ENCODE data around the gene CDHR3. TPM values are rescaled to one million over a fixed set of nuclear protein-coding genes. Genes with fewer than 3 reads are reported as not detected.

CDHR3 gene
- total RNA-seq, 1 experiment from 2014 or later = 3.3 TPM

DNA sequence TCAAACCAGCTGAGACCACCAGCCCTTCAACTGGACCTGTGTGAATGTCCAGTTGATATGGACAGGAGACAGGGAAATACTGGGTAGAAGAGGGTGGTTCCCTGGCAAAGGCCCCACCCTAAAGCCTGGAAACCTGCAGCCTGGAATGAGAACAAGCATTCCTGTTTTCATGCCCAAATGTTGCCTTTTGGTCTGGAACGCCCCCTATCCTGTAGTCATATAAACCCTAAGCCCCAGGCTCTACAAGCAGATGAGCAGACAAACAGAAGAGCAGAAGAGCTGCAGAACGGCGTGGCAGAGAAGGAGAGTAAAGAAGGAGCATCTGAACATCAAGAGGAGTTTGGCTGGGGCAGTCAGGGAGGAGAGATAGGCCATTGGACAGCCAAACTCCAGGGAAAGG is 110.6 kb downstream of the CDHR3 start:
- WGBS (ENCODE audit: extremely low coverage, insufficient read length, low lambda C conversion rate) = no CpG with 5 or more reads among the region's 3 CpGs
- Histone ChIP-seq H2BK20ac (ENCODE audit: low read depth, low read length, poor library complexity, severe bottlenecking) (no peak overlapping the region), H3K27ac (ENCODE audit: insufficient read length, low read depth, low read length) (no peak overlapping the region), H3K18ac (ENCODE audit: insufficient read length, low read depth, low read length) (no peak overlapping the region), H3K14ac (ENCODE audit: insufficient read depth, low read length) (no peak overlapping the region), H3K9me3 (ENCODE audit: control insufficient read depth, low read depth, low read length) (no peaks in the 10 kb centered on the region), H4K5ac (ENCODE audit: insufficient read length, low read depth, low read length) (no peak overlapping the region), H4K20me1 (ENCODE audit: control insufficient read depth, insufficient read depth, insufficient read length) (no peaks in the 10 kb centered on the region), H3K9ac (ENCODE audit: extremely low read depth, insufficient read length, low read length) (no peak overlapping the region), H3T11ph (ENCODE audit: low read length) (no peak overlapping the region), H2BK5ac (ENCODE audit: insufficient read length, low read length) (no peak overlapping the region), H2AFZ (ENCODE audit: low read length) (no peak overlapping the region), H3K23ac (ENCODE audit: insufficient read length, low read depth, low read length) (no peak overlapping the region), H3K4me1 (ENCODE audit: insufficient read depth, low read length) (no peaks in the 10 kb centered on the region; the same call in 1 of the 2 replicates), H3K79me2 (ENCODE audit: insufficient read depth, low read length) (no peaks in the 10 kb centered on the region), H2BK12ac (ENCODE audit: insufficient read length, low read depth, low read length) (no peak overlapping the region), H2BK15ac (ENCODE audit: low read depth, low read length) (no peak overlapping the region), H3K4ac (ENCODE audit: low read depth, low read length) (no peak overlapping the region), H2BK120ac (ENCODE audit: low read depth, low read length, poor library complexity, severe bottlenecking) (no peak overlapping the region), H3K27me3 (ENCODE audit: insufficient read depth, low read length) (no peaks in the 10 kb centered on the region), H3K79me1 (ENCODE audit: insufficient read depth, low read depth, low read length, poor library complexity, severe bottlenecking) (no peaks in the 10 kb centered on the region), H4K8ac (replicated peaks; ENCODE audit: insufficient read length, low read depth, low read length) (no peak overlapping the region), H3K4me2 (ENCODE audit: insufficient read depth, insufficient read length, low read length) (no peak overlapping the region), H3K56ac (ENCODE audit: insufficient read length, low read depth, low read length) (no peak overlapping the region), H3K23me2 (ENCODE audit: insufficient read length, low read depth, low read length, poor library complexity, severe bottlenecking) (no peaks in the 10 kb centered on the region), H4K91ac (ENCODE audit: insufficient read length, low read depth, low read length) (no peak overlapping the region), H2AK5ac (ENCODE audit: insufficient read length, low read length) (no peak overlapping the region)
- TF ChIP-seq, protein P1, sequence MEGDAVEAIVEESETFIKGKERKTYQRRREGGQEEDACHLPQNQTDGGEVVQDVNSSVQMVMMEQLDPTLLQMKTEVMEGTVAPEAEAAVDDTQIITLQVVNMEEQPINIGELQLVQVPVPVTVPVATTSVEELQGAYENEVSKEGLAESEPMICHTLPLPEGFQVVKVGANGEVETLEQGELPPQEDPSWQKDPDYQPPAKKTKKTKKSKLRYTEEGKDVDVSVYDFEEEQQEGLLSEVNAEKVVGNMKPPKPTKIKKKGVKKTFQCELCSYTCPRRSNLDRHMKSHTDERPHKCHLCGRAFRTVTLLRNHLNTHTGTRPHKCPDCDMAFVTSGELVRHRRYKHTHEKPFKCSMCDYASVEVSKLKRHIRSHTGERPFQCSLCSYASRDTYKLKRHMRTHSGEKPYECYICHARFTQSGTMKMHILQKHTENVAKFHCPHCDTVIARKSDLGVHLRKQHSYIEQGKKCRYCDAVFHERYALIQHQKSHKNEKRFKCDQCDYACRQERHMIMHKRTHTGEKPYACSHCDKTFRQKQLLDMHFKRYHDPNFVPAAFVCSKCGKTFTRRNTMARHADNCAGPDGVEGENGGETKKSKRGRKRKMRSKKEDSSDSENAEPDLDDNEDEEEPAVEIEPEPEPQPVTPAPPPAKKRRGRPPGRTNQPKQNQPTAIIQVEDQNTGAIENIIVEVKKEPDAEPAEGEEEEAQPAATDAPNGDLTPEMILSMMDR (conservative IDR thresholded peaks at IDR 0.05) = no peak
- H3K4me3 Mint-ChIP-seq = no peak overlapping the region; a peak in 1 of 5 replicates
- H3K4me1 Mint-ChIP-seq = peaks cover 8 to 11% of the 10 kb centered on the region in 2 experiments
- no peaks in the 10 kb centered on the region for H3K27me3 Mint-ChIP-seq (ENCODE audit: low read depth)
- DNase-seq = no peak
- no peaks in the 10 kb centered on the region for H3K36me3 Mint-ChIP-seq (ENCODE audit: insufficient read depth in 1 of 3, low read depth in 3 of 3)
- no peaks in the 10 kb centered on the region for H3K9me3 Mint-ChIP-seq
- no peak overlapping the region for H3K27ac Mint-ChIP-seq

Measured in H9 (cell line).